Osteocyte (in vitro differentiated cells): ENCODE results near the gene TM9SF4. TPM values are rescaled to one million over a fixed set of nuclear protein-coding genes. Genes with fewer than 3 reads are reported as not detected.

Source experiments
- DNase-seq: peaks from one replicate; pipeline ENCODE4 v3.0.0; 2021; ENCODE audit warnings: mixed read lengths; ENCODE audit not compliant: unreplicated experiment; ENCODE audit errors: extremely low spot score
- H3K27ac Mint-ChIP-seq: one replicate; pipeline ENCODE4 v1.8.0; 2021; ENCODE audit warnings: mild to moderate bottlenecking, mixed read lengths; ENCODE audit not compliant: unreplicated experiment
- H3K27me3 Mint-ChIP-seq: one replicate; pipeline ENCODE4 v1.8.0; 2021; ENCODE audit warnings: mixed read lengths; ENCODE audit not compliant: unreplicated experiment
- H3K36me3 Mint-ChIP-seq: one replicate; pipeline ENCODE4 v1.8.0; 2021; ENCODE audit warnings: mixed read lengths; ENCODE audit not compliant: unreplicated experiment
- H3K4me1 Mint-ChIP-seq: one replicate; pipeline ENCODE4 v1.8.0; 2021; ENCODE audit warnings: mixed read lengths; ENCODE audit not compliant: unreplicated experiment
- H3K4me3 Mint-ChIP-seq: one replicate; pipeline ENCODE4 v1.8.0; 2021; ENCODE audit warnings: mild to moderate bottlenecking, moderate library complexity, mixed read lengths; ENCODE audit not compliant: unreplicated experiment
- H3K9me3 Mint-ChIP-seq: one replicate; pipeline ENCODE4 v1.8.0; 2021; ENCODE audit warnings: mixed read lengths; ENCODE audit not compliant: unreplicated experiment
- CTCF ChIP-seq: fragments of 200-600 bp; sonication (generic); IDR thresholded peaks from 2 replicates; pipeline ENCODE4 v1.5.0; 2021; ENCODE audit warnings: antibody characterized with exemption, mild to moderate bottlenecking, moderate library complexity
- total RNA-seq: library from RNA; stranded (reverse); gene quantifications from 2 replicates; pipeline ENCODE4 v1.2.1, GENCODE V29; 2021

TM9SF4 gene
- total RNA-seq, 1 donor from 2014 or later = 64.4 TPM

GRCh38 chr20:32132911-32133549, 23.5 kb downstream of the TM9SF4 start:
- no peak for DNase-seq
- peaks cover 19% of the 10 kb centered on the region for H3K36me3 Mint-ChIP-seq
- peaks cover 4% of the 10 kb centered on the region for H3K4me1 Mint-ChIP-seq
- TF ChIP-seq CTCF = no peak
- no peak overlapping the region for H3K4me3 Mint-ChIP-seq
- H3K9me3 Mint-ChIP-seq = no peaks in the 10 kb centered on the region
- H3K27me3 Mint-ChIP-seq = no peaks in the 10 kb centered on the region
- H3K27ac Mint-ChIP-seq = no peak overlapping the region

GRCh38 chr20:32134026-32134425, 24.5 kb downstream of the TM9SF4 start:
- peaks cover 21% of the 10 kb centered on the region for H3K36me3 Mint-ChIP-seq
- TF ChIP-seq CTCF = no peak
- no peaks in the 10 kb centered on the region for H3K9me3 Mint-ChIP-seq
- no peak overlapping the region for H3K4me3 Mint-ChIP-seq
- DNase-seq = no peak
- peaks cover 4% of the 10 kb centered on the region for H3K4me1 Mint-ChIP-seq
- no peaks in the 10 kb centered on the region for H3K27me3 Mint-ChIP-seq
- no peak overlapping the region for H3K27ac Mint-ChIP-seq

GRCh38 chr20:32135983-32136515, 26.5 kb downstream of the TM9SF4 start:
- Mint-ChIP-seq H3K4me3 (no peak overlapping the region), H3K9me3 (no peaks in the 10 kb centered on the region), H3K36me3 (peaks cover 31% of the 10 kb centered on the region), H3K27ac (no peak overlapping the region), H3K4me1 (no peaks in the 10 kb centered on the region), H3K27me3 (no peaks in the 10 kb centered on the region)
- no peak for DNase-seq
- no peak for TF ChIP-seq CTCF

- H3K36me3 Mint-ChIP-seq = peaks cover 48% of the 10 kb centered on the region
- H3K4me3 Mint-ChIP-seq = no peak overlapping the region
Measured at GRCh38 chr20:32138921-32139320, 29.4 kb downstream of the TM9SF4 start.

More at GRCh38 chr20:32138921-32139320, 29.4 kb downstream of the TM9SF4 start:
- no peaks in the 10 kb centered on the region for H3K27me3 Mint-ChIP-seq
- DNase-seq = no peak
- TF ChIP-seq CTCF = no peak
- H3K27ac Mint-ChIP-seq = no peak overlapping the region
- H3K9me3 Mint-ChIP-seq = no peaks in the 10 kb centered on the region
- H3K4me1 Mint-ChIP-seq = no peaks in the 10 kb centered on the region
